ENCODE data around the gene ATP6V0A1.
A peak's percentile ranks its signal among the peaks of the same experiment; 100 is the strongest.

DNA sequence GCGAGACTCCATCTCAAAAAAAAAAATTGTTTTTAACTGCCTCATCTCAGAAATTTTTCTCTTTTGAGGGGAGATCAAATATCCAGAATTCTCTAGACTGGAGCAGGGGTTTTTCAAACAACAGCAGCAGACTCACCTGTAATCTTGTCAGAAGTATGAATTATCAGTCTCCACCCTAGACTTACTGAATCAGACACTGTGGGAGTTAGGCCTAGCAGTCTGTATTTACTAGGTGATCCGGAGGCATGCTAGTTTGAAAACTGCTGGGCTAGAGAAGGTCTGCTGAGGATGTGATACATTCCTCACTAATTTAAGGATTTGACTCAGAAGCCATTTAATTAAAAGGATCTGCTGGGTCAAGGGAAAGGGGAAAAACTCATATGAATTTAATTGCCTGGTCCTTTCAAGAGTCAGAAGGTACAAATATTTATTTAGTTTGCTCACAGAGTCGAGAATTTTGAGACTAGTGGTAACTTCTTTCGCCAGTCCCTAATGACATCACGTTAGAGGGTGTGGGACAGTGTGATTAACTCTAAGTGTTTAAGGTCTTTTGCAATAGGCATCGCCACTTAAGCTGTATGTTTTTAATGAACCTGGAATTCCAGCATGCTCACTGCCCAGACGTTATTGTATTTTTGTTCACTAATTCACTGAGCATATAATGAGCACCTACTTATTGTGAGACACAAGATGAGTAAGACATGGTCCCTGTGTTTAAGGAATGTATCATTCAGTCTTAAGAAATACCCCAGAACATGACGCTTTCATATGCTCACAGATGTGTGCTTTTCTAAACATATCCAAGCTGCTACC, 14.2 kb downstream of the ATP6V0A1 start:
- TF ChIP-seq, protein P1, sequence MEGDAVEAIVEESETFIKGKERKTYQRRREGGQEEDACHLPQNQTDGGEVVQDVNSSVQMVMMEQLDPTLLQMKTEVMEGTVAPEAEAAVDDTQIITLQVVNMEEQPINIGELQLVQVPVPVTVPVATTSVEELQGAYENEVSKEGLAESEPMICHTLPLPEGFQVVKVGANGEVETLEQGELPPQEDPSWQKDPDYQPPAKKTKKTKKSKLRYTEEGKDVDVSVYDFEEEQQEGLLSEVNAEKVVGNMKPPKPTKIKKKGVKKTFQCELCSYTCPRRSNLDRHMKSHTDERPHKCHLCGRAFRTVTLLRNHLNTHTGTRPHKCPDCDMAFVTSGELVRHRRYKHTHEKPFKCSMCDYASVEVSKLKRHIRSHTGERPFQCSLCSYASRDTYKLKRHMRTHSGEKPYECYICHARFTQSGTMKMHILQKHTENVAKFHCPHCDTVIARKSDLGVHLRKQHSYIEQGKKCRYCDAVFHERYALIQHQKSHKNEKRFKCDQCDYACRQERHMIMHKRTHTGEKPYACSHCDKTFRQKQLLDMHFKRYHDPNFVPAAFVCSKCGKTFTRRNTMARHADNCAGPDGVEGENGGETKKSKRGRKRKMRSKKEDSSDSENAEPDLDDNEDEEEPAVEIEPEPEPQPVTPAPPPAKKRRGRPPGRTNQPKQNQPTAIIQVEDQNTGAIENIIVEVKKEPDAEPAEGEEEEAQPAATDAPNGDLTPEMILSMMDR (conservative IDR thresholded peaks at IDR 0.05; ENCODE audit: low read depth, low read length): no peak
- TF ChIP-seq POLR2A (IDR thresholded peaks at IDR 0.05; ENCODE audit: low read depth, low read length) (no peak), RFX5 (IDR thresholded peaks at IDR 0.05; ENCODE audit: low read depth, low read length) (no peak), CEBPB (IDR thresholded peaks at IDR 0.05; ENCODE audit: low read depth, low read length) (peak; percentile 82), BHLHE40 (IDR thresholded peaks at IDR 0.05; ENCODE audit: low read depth, low read length) (no peak)
- TF ChIP-seq, protein P2, sequence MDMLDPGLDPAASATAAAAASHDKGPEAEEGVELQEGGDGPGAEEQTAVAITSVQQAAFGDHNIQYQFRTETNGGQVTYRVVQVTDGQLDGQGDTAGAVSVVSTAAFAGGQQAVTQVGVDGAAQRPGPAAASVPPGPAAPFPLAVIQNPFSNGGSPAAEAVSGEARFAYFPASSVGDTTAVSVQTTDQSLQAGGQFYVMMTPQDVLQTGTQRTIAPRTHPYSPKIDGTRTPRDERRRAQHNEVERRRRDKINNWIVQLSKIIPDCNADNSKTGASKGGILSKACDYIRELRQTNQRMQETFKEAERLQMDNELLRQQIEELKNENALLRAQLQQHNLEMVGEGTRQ (IDR thresholded peaks at IDR 0.05; ENCODE audit: low read depth, low read length): no peak

All from IMR-90 (cell line).